ENCODE results near the gene TAS2R38. TPM values are rescaled to one million over a fixed set of nuclear protein-coding genes. Genes with fewer than 3 reads are reported as not detected.

The TAS2R38 gene
- total and polyA plus RNA-seq, 3 donors from 2014 or later = not detected

DNA sequence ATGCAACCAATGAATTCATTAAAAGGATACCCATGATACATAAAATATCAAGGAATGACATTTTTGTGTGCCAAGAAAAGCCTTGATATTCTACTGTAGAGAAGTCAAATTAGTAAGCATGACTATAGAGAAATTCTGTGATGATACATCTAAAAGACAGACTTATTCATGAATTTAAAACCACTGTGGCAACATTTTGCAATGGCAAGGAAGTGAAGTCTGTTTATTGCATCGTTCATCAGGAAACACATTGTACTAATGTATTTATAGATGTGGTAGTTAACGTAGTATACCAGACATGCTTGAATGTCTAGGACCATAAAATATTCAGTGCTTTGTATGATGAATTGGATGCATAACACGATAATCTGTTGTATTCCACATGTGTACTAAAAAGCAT is 17.5 kb downstream of the TAS2R38 start:
- H3K36me3 ChIP-seq (ENCODE audit: low read depth, missing control alignments) = no peaks in the 10 kb centered on the region
- no peaks in the 10 kb centered on the region for H3K27me3 ChIP-seq
- no peaks in the 10 kb centered on the region for H3K4me1 ChIP-seq
- 77 to 84% methylated on average over 3 of the region's 3 CpGs for WGBS, 2 donors
- TF ChIP-seq POLR2A (IDR thresholded peaks at IDR 0.05) = no peak
- TF ChIP-seq, protein P1, sequence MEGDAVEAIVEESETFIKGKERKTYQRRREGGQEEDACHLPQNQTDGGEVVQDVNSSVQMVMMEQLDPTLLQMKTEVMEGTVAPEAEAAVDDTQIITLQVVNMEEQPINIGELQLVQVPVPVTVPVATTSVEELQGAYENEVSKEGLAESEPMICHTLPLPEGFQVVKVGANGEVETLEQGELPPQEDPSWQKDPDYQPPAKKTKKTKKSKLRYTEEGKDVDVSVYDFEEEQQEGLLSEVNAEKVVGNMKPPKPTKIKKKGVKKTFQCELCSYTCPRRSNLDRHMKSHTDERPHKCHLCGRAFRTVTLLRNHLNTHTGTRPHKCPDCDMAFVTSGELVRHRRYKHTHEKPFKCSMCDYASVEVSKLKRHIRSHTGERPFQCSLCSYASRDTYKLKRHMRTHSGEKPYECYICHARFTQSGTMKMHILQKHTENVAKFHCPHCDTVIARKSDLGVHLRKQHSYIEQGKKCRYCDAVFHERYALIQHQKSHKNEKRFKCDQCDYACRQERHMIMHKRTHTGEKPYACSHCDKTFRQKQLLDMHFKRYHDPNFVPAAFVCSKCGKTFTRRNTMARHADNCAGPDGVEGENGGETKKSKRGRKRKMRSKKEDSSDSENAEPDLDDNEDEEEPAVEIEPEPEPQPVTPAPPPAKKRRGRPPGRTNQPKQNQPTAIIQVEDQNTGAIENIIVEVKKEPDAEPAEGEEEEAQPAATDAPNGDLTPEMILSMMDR (IDR thresholded peaks at IDR 0.05) = no peak
- intact Hi-C loops (cut with DNase I; ENCODE audit: low total_unique reads) = no loop called here
- no peak overlapping the region for H3K27ac ChIP-seq
- H3K4me3 ChIP-seq = no peak overlapping the region
- no peak for DNase-seq
- no peaks in the 10 kb centered on the region for H3K9me3 ChIP-seq

DNA sequence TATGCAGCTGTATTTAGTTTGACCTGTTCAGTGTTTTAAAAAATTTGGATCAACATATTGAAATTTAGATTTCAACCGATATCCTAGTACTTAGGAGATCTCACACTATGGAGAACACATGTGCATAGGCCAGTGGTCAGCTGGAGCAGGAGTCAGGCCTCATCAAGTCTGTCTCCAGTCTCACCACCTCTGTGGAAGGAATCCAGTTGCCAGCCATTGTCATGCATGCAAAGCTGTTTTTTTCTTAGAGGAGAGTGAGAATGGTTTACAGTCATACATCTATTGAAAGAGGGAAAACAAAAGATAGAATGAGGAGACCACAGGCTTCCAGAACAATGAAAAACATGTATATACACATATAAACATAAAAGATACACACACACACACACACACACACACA is 19.2 kb downstream of the TAS2R38 start:
- 89 to 91% methylated on average over 1 of the region's 1 CpG for WGBS, 2 donors
- H3K4me1 ChIP-seq = no peaks in the 10 kb centered on the region
- intact Hi-C loops (cut with DNase I; ENCODE audit: low total_unique reads) = no loop called here

DNA sequence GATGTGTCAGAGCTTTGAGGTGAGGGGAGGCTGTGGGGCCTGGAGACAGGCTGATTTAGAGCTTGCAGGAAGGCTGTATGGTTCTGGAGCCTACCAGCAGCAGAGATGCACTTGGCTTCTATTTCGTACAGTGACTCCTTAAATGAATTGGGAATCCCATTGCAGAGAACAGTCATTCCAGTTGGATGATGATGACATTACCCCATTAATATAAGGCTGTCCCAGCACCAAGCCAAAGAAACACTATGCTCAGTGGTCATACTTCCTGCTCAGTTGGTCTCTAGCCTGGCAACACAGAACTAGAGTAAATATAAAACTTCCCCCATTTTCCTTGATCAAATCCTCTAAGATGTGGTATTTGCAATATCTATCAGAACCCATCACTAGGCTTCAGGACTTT is 21.1 kb downstream of the TAS2R38 start:
- Histone ChIP-seq H3K9me3 (no peaks in the 10 kb centered on the region), H3K4me1 (no peaks in the 10 kb centered on the region), H3K4me3 (no peak overlapping the region), H3K27ac (no peak overlapping the region), H3K27me3 (no peaks in the 10 kb centered on the region), H3K36me3 (ENCODE audit: low read depth, missing control alignments) (no peaks in the 10 kb centered on the region)
- no peak for DNase-seq
- intact Hi-C loops (cut with DNase I; ENCODE audit: low total_unique reads) = no loop called here
- 81 to 86% methylated on average over 1 of the region's 1 CpG for WGBS, 2 donors
- no peak for TF ChIP-seq POLR2A (IDR thresholded peaks at IDR 0.05)
- TF ChIP-seq, protein P1 (IDR thresholded peaks at IDR 0.05) = no peak

More for the DNA sequence above, 19.2 kb downstream of the TAS2R38 start:
- Histone ChIP-seq H3K9me3 (no peaks in the 10 kb centered on the region), H3K27ac (no peak overlapping the region), H3K4me3 (no peak overlapping the region), H3K36me3 (ENCODE audit: low read depth, missing control alignments) (no peaks in the 10 kb centered on the region), H3K27me3 (no peaks in the 10 kb centered on the region)
- no peak for DNase-seq
- TF ChIP-seq POLR2A (IDR thresholded peaks at IDR 0.05) = no peak
- TF ChIP-seq, protein P1 (IDR thresholded peaks at IDR 0.05) = no peak

- intact Hi-C loops (cut with DNase I; ENCODE audit: low total_unique reads) = no loop called here
- DNase-seq = no peak
These were observed 22.8 kb downstream of the TAS2R38 start for GRCh38 chr7:141950806-141951205.

GRCh38 chr7:141949911-141950310 is 23.7 kb downstream of the TAS2R38 start:
- Histone ChIP-seq H3K36me3 (ENCODE audit: low read depth, missing control alignments) (no peaks in the 10 kb centered on the region), H3K4me3 (no peak overlapping the region), H3K27me3 (no peaks in the 10 kb centered on the region), H3K9me3 (no peaks in the 10 kb centered on the region), H3K27ac (no peak overlapping the region), H3K4me1 (no peaks in the 10 kb centered on the region)
- intact Hi-C loops (cut with DNase I; ENCODE audit: low total_unique reads) = no loop called here
- 80 to 83% methylated on average over 3 of the region's 3 CpGs for WGBS, 2 donors
- TF ChIP-seq, protein P1 (IDR thresholded peaks at IDR 0.05) = no peak
- TF ChIP-seq POLR2A (IDR thresholded peaks at IDR 0.05) = no peak
- DNase-seq = no peak

More at GRCh38 chr7:141950806-141951205, 22.8 kb downstream of the TAS2R38 start:
- 88 to 100% methylated on average over 1 of the region's 1 CpG for WGBS, 2 donors
- Histone ChIP-seq H3K27me3 (no peaks in the 10 kb centered on the region), H3K36me3 (ENCODE audit: low read depth, missing control alignments) (no peaks in the 10 kb centered on the region), H3K4me3 (no peak overlapping the region), H3K27ac (no peak overlapping the region), H3K4me1 (no peaks in the 10 kb centered on the region), H3K9me3 (no peaks in the 10 kb centered on the region)
- TF ChIP-seq, protein P1 (IDR thresholded peaks at IDR 0.05) = no peak
- no peak for TF ChIP-seq POLR2A (IDR thresholded peaks at IDR 0.05)

Data from testis (tissue), 3 donors.